Endodermal cell (in vitro differentiated cells): ENCODE measurements around the gene SPARC. TPM values are rescaled to one million over a fixed set of nuclear protein-coding genes. Genes with fewer than 3 reads are reported as not detected.

Source experiments
- DNase-seq: peaks from one replicate; pipeline ENCODE4 v3.0.0-alpha.2; 2017
- H3K27ac ChIP-seq: 2 replicates; pipeline ENCODE4 v1.5.1; 2013; ENCODE audit warnings: mild to moderate bottlenecking, low read depth, low read length, moderate library complexity
- H3K27me3 ChIP-seq: 2 replicates; pipeline ENCODE4 v1.6.1; 2013; ENCODE audit warnings: mild to moderate bottlenecking, low read length, moderate library complexity; ENCODE audit not compliant: insufficient read depth, control insufficient read depth, poor library complexity, severe bottlenecking
- H3K36me3 ChIP-seq: 2 replicates; pipeline ENCODE4 v1.7.0; 2013; ENCODE audit warnings: mild to moderate bottlenecking, low read length, moderate library complexity; ENCODE audit not compliant: control insufficient read depth, insufficient read depth
- H3K4me1 ChIP-seq: one replicate; pipeline ENCODE4 v1.7.0; 2013; ENCODE audit warnings: low read length; ENCODE audit not compliant: control insufficient read depth, insufficient read depth
- H3K4me3 ChIP-seq: 2 replicates; pipeline ENCODE4 v1.5.1; 2013; ENCODE audit warnings: mild to moderate bottlenecking, low read length, moderate library complexity
- H3K9ac ChIP-seq: 2 replicates; pipeline ENCODE4 v1.6.1; 2013; ENCODE audit warnings: mild to moderate bottlenecking, low read length, moderate library complexity; ENCODE audit not compliant: poor library complexity, severe bottlenecking; ENCODE audit errors: extremely low read depth
- H3K9me3 ChIP-seq: 2 replicates; pipeline ENCODE4 v1.6.1; 2013; ENCODE audit warnings: mild to moderate bottlenecking, low read length, moderate library complexity; ENCODE audit not compliant: control insufficient read depth
- H3K27ac Mint-ChIP-seq: 2 replicates; pipeline ENCODE4 v1.8.0; 2020; ENCODE audit warnings: mixed read lengths
- H3K27me3 Mint-ChIP-seq: 2 replicates; pipeline ENCODE4 v1.8.0; 2021; ENCODE audit warnings: mild to moderate bottlenecking, mixed read lengths; ENCODE audit not compliant: insufficient read depth
- H3K36me3 Mint-ChIP-seq: 2 replicates; pipeline ENCODE4 v1.8.0; 2020; ENCODE audit warnings: low read depth, mixed read lengths
- H3K4me1 Mint-ChIP-seq: 2 replicates; pipeline ENCODE4 v1.8.0; 2020; ENCODE audit warnings: mixed read lengths
- H3K4me3 Mint-ChIP-seq: 2 replicates; pipeline ENCODE4 v1.8.0; 2020; ENCODE audit warnings: mild to moderate bottlenecking, moderate library complexity, mixed read lengths
- H3K9me3 Mint-ChIP-seq: 2 replicates; pipeline ENCODE4 v1.8.0; 2020; ENCODE audit warnings: mild to moderate bottlenecking, mixed read lengths
- CTCF ChIP-seq: fragments of 200-600 bp; sonication (generic); conservative IDR thresholded peaks from 2 replicates; pipeline ENCODE4 v1.5.0; 2021; ENCODE audit warnings: antibody characterized with exemption, mild to moderate bottlenecking
- WGBS, 2 experiments: methylation state at CpG; one replicate each; pipeline versions ENCODE4 v1.1.5 to v1.1.7; 2013; ENCODE audit warnings: missing lambda C conversion rate in 2 of 2, mixed read lengths in 1 of 2; ENCODE audit not compliant: insufficient coverage in 1 of 2, insufficient read length in 1 of 2; 5-methylcytosine and 5-hydroxymethylcytosine counted together
- total RNA-seq, 2 donors: library from RNA; stranded (reverse); fragmentation: NEBNext Ultra II Directional in 1 of 2; extraction: Animal tissue kit (Norgen Biotek cat#: 25700) in 1 of 2; gene quantifications; 2 replicates in 1 of 2; 3 replicates in 1 of 2; pipeline ENCODE4 v1.2.1, GENCODE V29; 2021

Gene SPARC
- total RNA-seq, 2 donors from 2014 or later: 523 to 643 TPM

DNA sequence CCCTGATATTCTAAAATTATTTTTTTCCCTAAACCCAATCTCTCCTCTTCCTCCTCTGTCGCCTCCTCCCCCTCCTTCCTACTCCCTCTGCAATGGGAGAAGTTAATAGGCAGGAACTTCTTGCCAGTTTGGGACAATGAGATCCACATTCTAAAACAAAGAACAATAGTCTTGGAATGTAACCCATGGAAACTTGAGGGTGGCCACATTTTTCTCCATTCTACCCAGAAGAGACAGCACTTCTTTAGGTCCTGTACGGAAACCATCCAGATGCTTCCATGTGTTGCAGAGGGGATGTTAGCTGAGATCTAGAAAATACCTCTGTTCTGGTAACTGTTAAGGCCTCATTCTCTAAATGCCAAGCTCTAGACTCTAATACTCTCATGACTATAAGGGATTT is 10.0 kb downstream of the SPARC start:
- Mint-ChIP-seq H3K9me3 (no peaks in the 10 kb centered on the region), H3K4me1 (peaks cover 70% of the 10 kb centered on the region), H3K4me3 (no peak overlapping the region), H3K27me3 (no peaks in the 10 kb centered on the region), H3K27ac (peak overlapping the region; percentile 56), H3K36me3 (peaks cover 29% of the 10 kb centered on the region)
- no peak overlapping the region for H3K27ac ChIP-seq
- WGBS, 2 experiments: 70% methylated on average over 2 of the region's 2 CpGs; no CpG with 5 or more reads in 1 of the 2 experiments
- peaks cover 49% of the 10 kb centered on the region for H3K4me1 ChIP-seq
- TF ChIP-seq CTCF: no peak
- DNase-seq: no peak
- peaks cover 55% of the 10 kb centered on the region for H3K36me3 ChIP-seq
- no peaks in the 10 kb centered on the region for H3K27me3 ChIP-seq
- H3K9me3 ChIP-seq: no peaks in the 10 kb centered on the region
- no peak overlapping the region for H3K4me3 ChIP-seq
- H3K9ac ChIP-seq: no peak overlapping the region

GRCh38 chr5:151676314-151676712 is 10.4 kb downstream of the SPARC start:
- Histone ChIP-seq H3K4me3 (no peak overlapping the region), H3K9ac (no peak overlapping the region), H3K9me3 (no peaks in the 10 kb centered on the region), H3K27me3 (no peaks in the 10 kb centered on the region), H3K4me1 (peaks cover 49% of the 10 kb centered on the region), H3K27ac (no peak overlapping the region), H3K36me3 (peaks cover 56% of the 10 kb centered on the region)
- no peak for TF ChIP-seq CTCF
- Mint-ChIP-seq H3K27ac (peak overlapping the region; percentile 56), H3K9me3 (no peaks in the 10 kb centered on the region), H3K36me3 (peaks cover 32% of the 10 kb centered on the region), H3K4me1 (peaks cover 72% of the 10 kb centered on the region), H3K4me3 (no peak overlapping the region), H3K27me3 (no peaks in the 10 kb centered on the region)
- DNase-seq: no peak

DNA sequence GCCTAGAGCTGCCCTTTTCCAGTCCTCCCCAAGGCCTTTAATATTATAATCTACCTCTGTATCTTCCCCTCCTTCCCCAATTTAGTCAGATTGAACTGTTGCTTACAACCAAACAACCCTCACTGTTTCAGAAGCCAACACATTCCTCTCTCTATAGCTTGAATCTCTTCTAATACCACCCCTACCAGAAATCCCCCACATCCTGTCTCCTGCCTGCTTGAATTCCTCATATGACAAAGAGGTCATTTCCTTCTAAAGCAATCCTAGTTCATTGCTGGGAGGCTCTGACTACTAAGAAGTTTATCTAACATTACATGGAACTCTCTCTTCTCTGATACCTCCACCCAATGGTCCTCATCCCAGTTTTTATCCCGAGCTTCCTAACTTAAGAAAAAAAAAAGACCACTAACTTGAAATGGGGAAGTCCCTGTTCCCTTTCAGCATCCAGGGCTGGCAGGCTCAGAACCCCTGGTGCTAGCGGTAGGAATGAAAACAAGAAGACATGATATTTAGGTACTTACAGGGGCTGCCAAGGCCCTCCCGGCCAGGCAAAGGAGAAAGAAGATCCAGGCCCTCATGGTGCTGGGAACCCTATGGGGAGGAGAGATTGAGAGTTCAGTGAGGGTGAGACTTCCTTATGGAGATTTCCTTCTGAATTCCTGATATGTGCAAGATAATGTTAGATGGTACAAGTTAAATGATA is 11.0 kb downstream of the SPARC start:
- peak overlapping the region; percentile 4 for H3K27ac ChIP-seq
- peaks cover 44% of the 10 kb centered on the region for H3K4me1 ChIP-seq
- no peak for TF ChIP-seq CTCF
- peaks cover 56% of the 10 kb centered on the region for H3K36me3 ChIP-seq
- Mint-ChIP-seq H3K4me1 (peaks cover 68% of the 10 kb centered on the region), H3K9me3 (no peaks in the 10 kb centered on the region), H3K36me3 (peaks cover 34% of the 10 kb centered on the region), H3K27me3 (no peaks in the 10 kb centered on the region), H3K4me3 (peak overlapping the region; percentile 0), H3K27ac (peak overlapping the region; percentile 50)
- H3K4me3 ChIP-seq: peak overlapping the region; percentile 20
- H3K27me3 ChIP-seq: no peaks in the 10 kb centered on the region
- peak overlapping the region; percentile 36 for H3K9ac ChIP-seq
- peak; percentile 67 for DNase-seq
- H3K9me3 ChIP-seq: no peaks in the 10 kb centered on the region
- WGBS, 2 experiments: 69 to 76% methylated on average over 2 to 3 of the region's 3 CpGs
